HG03432 (cell line): ENCODE results near the gene C17orf75.

Experiments used
- ATAC-seq: cut with Tn5 transposase; IDR thresholded peaks from one replicate; pipeline ENCODE4 v1.9.1; 2021; ENCODE audit warnings: mild to moderate bottlenecking, moderate library complexity; ENCODE audit not compliant: unreplicated experiment

Gene C17orf75

DNA sequence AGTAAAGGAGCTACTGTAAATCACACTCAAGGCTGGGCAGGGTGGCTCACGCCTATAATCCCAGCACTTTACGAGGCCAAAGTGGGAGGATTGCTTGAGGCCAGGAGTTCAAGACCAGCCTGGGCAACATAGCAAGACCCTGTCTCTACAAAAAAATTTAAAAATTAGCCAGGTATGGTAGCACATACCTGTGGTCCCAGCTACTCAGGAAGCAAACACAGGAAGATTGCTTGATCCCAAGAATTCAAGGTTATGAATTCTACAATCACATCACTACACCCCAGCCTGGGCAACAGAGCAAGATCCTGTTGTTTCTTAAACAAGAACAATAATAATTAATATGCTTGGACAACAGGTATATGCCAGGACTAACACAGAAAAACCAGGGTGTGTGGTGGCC, 63.2 kb downstream of the C17orf75 start:
- ATAC-seq = no peak
